Ascending aorta (tissue), 2 donors: Measurements from ENCODE around the gene YES1. TPM values are rescaled to one million over a fixed set of nuclear protein-coding genes. Genes with fewer than 3 reads are reported as not detected.

Experiments used
- DNase-seq, 2 donors: peaks; one replicate each; pipeline ENCODE4 v3.0.0-alpha.2; 2019; ENCODE audit warnings: low spot score in 2 of 2
- H3K27ac ChIP-seq, 2 donors: fragments of 200-600 bp; sonication (generic); one replicate each; pipeline ENCODE4 v1.5.1; 2016 to 2017; ENCODE audit warnings: mild to moderate bottlenecking in 1 of 2
- H3K27me3 ChIP-seq: fragments of 200-600 bp; sonication (generic); one replicate; pipeline ENCODE4 v1.5.1; 2017
- H3K36me3 ChIP-seq, 2 donors: fragments of 200-600 bp; sonication (generic); one replicate each; pipeline ENCODE4 v1.5.1; 2016
- H3K4me1 ChIP-seq, 2 donors: fragments of 200-600 bp; sonication (generic); one replicate each; pipeline ENCODE4 v1.5.1; 2016 to 2017; ENCODE audit warnings: mild to moderate bottlenecking in 1 of 2
- H3K4me3 ChIP-seq, 2 donors: fragments of 200-600 bp; sonication (generic); one replicate each; pipeline ENCODE4 v1.5.1; 2016 to 2017; ENCODE audit warnings: mild to moderate bottlenecking in 1 of 2
- H3K9me3 ChIP-seq, 2 donors: fragments of 200-600 bp; sonication (generic); one replicate each; pipeline ENCODE4 v1.5.1; 2016
- CTCF ChIP-seq, 3 experiments: fragments of 200-600 bp in 2 of 3; fragments of 450-650 bp in 1 of 3; sonication (generic) in 2 of 3; IDR thresholded peaks; one replicate each; pipeline ENCODE4 v1.5.1; 2016 to 2019; ENCODE audit warnings: antibody characterized with exemption in 3 of 3, mild to moderate bottlenecking in 1 of 3, moderate library complexity in 1 of 3
- intact Hi-C: fragments of 100-400 bp; cut with DNase I; formaldehyde crosslinking; loops from one replicate; pipeline ENCODE4 v1.15.1; 2023
- total RNA-seq: library from RNA; depleted of rRNA; stranded (reverse); fragments of >200 nt; gene quantifications from one replicate; pipeline ENCODE4 v1.1.0, GENCODE V29; 2016

The YES1 gene
- total RNA-seq, 1 donor from 2014 or later, result 30.5 TPM

GRCh38 chr18:693466-694187 is 118.4 kb downstream of the YES1 start:
- Histone ChIP-seq H3K9me3 (no peaks in the 10 kb centered on the region), H3K27ac (no peak overlapping the region), H3K4me1 (no peaks in the 10 kb centered on the region), H3K4me3 (no peak overlapping the region), H3K36me3 (peaks cover 16 to 36% of the 10 kb centered on the region in 2 donors), H3K27me3 (no peaks in the 10 kb centered on the region)
- no peak for TF ChIP-seq CTCF (IDR thresholded peaks at IDR 0.05)
- DNase-seq, result no peak
- intact Hi-C loops, result no loop called here

GRCh38 chr18:692824-693223 is 119.2 kb downstream of the YES1 start:
- no peaks in the 10 kb centered on the region for H3K27me3 ChIP-seq
- TF ChIP-seq CTCF (IDR thresholded peaks at IDR 0.05), result no peak
- no peak overlapping the region for H3K4me3 ChIP-seq
- no peak for DNase-seq
- intact Hi-C loops, result no loop called here
- H3K9me3 ChIP-seq, result no peaks in the 10 kb centered on the region
- peaks cover 16 to 36% of the 10 kb centered on the region in 2 donors for H3K36me3 ChIP-seq
- H3K4me1 ChIP-seq, result no peaks in the 10 kb centered on the region
- no peak overlapping the region for H3K27ac ChIP-seq

- peaks cover 15 to 38% of the 10 kb centered on the region in 2 donors for H3K36me3 ChIP-seq
- DNase-seq, result no peak
- H3K27ac ChIP-seq, result no peak overlapping the region
- no peaks in the 10 kb centered on the region for H3K4me1 ChIP-seq
- TF ChIP-seq CTCF (IDR thresholded peaks at IDR 0.05), result no peak
- no peaks in the 10 kb centered on the region for H3K9me3 ChIP-seq
- intact Hi-C loops, result no loop called here
- H3K4me3 ChIP-seq, result no peak overlapping the region
- H3K27me3 ChIP-seq, result no peaks in the 10 kb centered on the region
Observed at GRCh38 chr18:688323-688722, 123.7 kb downstream of the YES1 start.

- H3K4me3 ChIP-seq, result no peak overlapping the region
- intact Hi-C loops, result no loop called here
- no peaks in the 10 kb centered on the region for H3K4me1 ChIP-seq
- H3K27me3 ChIP-seq, result no peaks in the 10 kb centered on the region
- DNase-seq, result no peak
- H3K36me3 ChIP-seq, result peaks cover 8 to 50% of the 10 kb centered on the region in 2 donors
- H3K9me3 ChIP-seq, result no peaks in the 10 kb centered on the region
- H3K27ac ChIP-seq, result no peak overlapping the region
- no peak for TF ChIP-seq CTCF (IDR thresholded peaks at IDR 0.05)
Observed at GRCh38 chr18:686339-687111, 125.5 kb downstream of the YES1 start.

GRCh38 chr18:685438-685837 is 126.6 kb downstream of the YES1 start:
- H3K36me3 ChIP-seq, result peaks cover 12 to 47% of the 10 kb centered on the region in 2 donors
- H3K27ac ChIP-seq, result no peak overlapping the region
- intact Hi-C loops, result no loop called here
- TF ChIP-seq CTCF (IDR thresholded peaks at IDR 0.05), result no peak
- H3K9me3 ChIP-seq, result no peaks in the 10 kb centered on the region
- H3K4me3 ChIP-seq, result no peak overlapping the region
- no peaks in the 10 kb centered on the region for H3K27me3 ChIP-seq
- H3K4me1 ChIP-seq, result no peaks in the 10 kb centered on the region
- DNase-seq, result no peak
